22Rv1 (cell line): Measurements from ENCODE around the gene KAT5.
"Not testable (repeated sequence)": the region's sequence is repeated elsewhere in the genome, so short reads cannot be mapped to it uniquely, and the experiment has no call there.

Experiments used
- H3K27ac ChIP-seq: fragments of 450-650 bp; 2 replicates; pipeline ENCODE4 v1.5.1; 2017
- ZFX ChIP-seq: fragments of 450-650 bp; IDR thresholded peaks from 2 replicates; pipeline ENCODE4 v1.6.1; 2017; ENCODE audit warnings: antibody characterized with exemption, borderline replicate concordance
- TF ChIP-seq, protein P1 (sequence below): fragments of 450-650 bp; IDR thresholded peaks from 2 replicates; pipeline ENCODE4 v1.5.1; 2017; ENCODE audit warnings: mild to moderate bottlenecking

KAT5 gene

DNA sequence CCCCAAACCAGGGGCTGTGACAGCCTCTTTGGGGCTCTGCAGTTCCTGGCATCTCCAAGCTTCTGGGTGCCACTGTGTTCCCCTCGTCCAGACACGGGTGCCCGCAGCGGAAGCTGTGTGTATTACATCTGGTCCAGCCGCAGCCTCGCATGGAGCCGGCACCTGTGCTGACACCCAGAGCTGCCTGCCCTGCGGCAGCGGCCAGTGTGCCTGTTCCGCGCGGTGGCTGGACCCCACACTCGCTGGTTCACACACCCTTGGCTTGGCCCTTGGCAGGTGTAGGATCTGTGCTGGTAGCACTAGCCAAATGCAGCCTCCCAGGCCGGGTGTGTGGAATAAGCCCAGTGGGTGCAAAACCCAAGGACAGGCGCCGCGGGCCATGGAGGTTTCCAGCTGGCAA is 33.0 kb downstream of the KAT5 start:
- TF ChIP-seq, protein P1, sequence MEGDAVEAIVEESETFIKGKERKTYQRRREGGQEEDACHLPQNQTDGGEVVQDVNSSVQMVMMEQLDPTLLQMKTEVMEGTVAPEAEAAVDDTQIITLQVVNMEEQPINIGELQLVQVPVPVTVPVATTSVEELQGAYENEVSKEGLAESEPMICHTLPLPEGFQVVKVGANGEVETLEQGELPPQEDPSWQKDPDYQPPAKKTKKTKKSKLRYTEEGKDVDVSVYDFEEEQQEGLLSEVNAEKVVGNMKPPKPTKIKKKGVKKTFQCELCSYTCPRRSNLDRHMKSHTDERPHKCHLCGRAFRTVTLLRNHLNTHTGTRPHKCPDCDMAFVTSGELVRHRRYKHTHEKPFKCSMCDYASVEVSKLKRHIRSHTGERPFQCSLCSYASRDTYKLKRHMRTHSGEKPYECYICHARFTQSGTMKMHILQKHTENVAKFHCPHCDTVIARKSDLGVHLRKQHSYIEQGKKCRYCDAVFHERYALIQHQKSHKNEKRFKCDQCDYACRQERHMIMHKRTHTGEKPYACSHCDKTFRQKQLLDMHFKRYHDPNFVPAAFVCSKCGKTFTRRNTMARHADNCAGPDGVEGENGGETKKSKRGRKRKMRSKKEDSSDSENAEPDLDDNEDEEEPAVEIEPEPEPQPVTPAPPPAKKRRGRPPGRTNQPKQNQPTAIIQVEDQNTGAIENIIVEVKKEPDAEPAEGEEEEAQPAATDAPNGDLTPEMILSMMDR, result no peak
- TF ChIP-seq ZFX, result no peak
- no peak overlapping the region for H3K27ac ChIP-seq

DNA sequence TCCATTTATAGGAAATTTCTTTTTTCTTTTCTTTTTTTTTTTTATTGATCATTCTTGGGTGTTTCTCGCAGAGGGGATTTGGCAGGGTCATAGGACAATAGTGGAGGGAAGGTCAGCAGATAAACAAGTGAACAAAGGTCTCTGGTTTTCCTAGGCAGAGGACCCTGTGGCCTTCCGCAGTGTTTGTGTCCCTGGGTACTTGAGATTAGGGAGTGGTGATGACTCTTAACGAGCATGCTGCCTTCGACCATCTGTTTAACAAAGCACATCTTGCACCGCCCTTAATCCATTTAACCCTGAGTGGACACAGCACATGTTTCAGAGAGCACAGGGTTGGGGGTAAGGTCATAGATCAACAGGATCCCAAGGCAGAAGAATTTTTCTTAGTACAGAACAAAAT is 50.1 kb downstream of the KAT5 start:
- H3K27ac ChIP-seq, result not testable (repeated sequence)

DNA sequence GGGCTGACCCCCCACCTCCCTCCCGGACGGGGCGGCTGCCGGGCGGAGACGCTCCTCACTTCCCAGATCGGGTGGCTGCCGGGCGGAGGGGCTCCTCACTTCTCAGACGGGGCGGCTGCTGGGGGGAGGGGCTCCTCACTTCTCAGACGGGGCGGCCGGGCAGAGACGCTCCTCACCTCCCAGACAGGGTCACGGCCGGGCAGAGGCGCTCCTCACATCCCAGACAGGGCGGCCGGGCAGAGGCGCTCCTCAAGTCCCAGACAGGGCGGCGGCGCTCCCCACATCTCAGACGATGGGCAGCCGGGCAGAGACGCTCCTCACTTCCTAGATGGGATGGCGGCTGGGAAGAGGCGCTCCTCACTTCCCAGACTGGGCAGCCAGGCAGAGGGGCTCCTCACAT is 50.8 kb downstream of the KAT5 start:
- not testable (repeated sequence) for H3K27ac ChIP-seq

DNA sequence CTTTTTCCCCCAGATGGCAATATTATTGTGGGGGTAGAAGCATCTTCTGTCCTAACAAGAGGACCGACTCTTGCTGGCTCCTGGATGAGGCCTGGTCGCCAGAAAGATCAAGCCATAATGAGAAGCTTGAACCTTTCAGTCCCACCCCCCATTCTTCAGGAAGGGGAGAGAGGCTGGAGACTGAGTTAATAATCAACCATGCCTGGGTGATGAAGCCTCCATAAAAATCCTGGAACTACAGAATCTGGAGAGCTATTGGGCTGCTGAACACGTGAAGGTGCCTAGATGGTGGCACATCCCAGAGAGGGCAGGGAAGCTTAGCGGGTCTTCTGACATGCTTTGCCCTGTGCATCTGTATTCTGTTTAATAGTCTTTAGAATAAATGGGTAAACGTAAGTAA is 52.4 kb downstream of the KAT5 start:
- TF ChIP-seq ZFX, result no peak
- TF ChIP-seq, protein P1, result no peak
- H3K27ac ChIP-seq, result 0 out of 2 replicates have a peak overlapping the region, but pooled peaks have one; percentile 7

DNA sequence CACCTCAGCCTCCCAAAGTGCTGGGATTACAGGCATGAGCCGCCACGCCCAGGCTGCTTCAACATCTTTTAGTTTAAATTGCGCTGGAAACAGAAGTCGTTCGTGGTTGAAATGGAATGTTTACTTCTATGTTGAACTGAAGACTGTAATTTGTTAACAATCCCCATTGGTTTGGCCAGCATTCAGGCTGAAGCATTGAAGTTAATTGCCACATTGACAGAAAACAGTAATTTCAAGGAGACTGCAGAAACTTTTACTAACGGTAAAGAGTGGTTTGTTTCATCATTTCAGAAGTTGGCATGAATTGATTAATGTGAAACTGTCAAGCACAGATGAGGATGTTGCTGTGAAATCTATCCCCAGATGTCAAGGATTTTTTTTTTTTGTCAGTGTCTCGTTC is 54.5 kb downstream of the KAT5 start:
- TF ChIP-seq ZFX, result no peak
- TF ChIP-seq, protein P1, result no peak
- H3K27ac ChIP-seq, result no peak overlapping the region

DNA sequence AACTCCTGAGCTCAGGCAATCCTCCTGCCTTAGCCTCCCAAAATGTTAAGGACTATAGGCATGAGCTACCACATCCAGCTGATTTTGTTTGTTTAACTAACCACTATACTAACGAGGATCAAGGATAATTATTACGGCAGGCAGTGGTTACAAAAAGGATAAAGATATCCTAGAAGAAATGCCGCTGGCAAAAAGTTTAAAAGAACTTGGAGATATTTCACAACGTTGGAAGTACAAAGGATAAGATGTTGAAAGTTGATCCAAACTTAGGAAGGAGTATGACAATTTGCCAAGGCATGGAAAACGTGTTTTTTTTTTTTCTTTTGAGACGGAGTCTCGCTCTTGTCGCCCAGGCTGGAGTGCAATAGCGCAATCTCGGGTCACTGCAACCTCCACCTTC is 55.4 kb downstream of the KAT5 start:
- no peak for TF ChIP-seq ZFX
- TF ChIP-seq, protein P1, result no peak
- H3K27ac ChIP-seq, result no peak overlapping the region

DNA sequence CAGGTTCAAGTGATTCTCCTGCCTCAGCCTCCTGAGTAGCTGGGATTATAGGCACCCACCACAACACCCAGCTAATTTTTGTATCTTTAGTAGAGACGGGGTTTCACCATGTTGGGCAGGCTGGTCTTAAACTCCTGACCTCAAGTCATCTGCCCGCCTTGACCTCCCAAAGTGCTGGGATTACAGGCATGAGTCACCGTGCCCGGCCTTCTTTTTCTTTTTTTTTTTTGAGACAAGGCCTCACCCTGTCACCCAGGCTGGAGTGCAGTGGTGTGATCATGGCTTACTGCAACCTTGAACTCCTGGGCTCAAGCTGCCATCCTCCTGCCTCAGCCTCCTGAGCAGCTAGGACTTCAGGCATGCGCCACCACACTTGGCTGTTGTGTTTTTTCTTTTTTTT is 55.8 kb downstream of the KAT5 start:
- H3K27ac ChIP-seq, result not testable (repeated sequence)
